ENCODE results near the gene HBG2.

HBG2 gene

GRCh38 chr11:5231111-5231510 lies 23.5 kb downstream of the HBG2 start:
- DNase-seq, result no peak

- DNase-seq, result no peak
Observed at GRCh38 chr11:5230266-5230665, 24.3 kb downstream of the HBG2 start.

- DNase-seq, result no peak
Observed at GRCh38 chr11:5229796-5230195, 24.8 kb downstream of the HBG2 start.

- DNase-seq, result no peak
Observed at GRCh38 chr11:5229356-5229755, 25.2 kb downstream of the HBG2 start.

- DNase-seq, result no peak
Observed at GRCh38 chr11:5228124-5228523, 26.5 kb downstream of the HBG2 start.

GRCh38 chr11:5227681-5228080 lies 26.9 kb downstream of the HBG2 start:
- DNase-seq, result no peak

- DNase-seq, result no peak
Observed at GRCh38 chr11:5226732-5227310, 27.8 kb downstream of the HBG2 start, which contains the start of gene HBB. Gene HBB, minus strand, starts transcription at chr11:5227071. Its CDS starts 50 bp downstream, at chr11:5227021.

- DNase-seq, result no peak
Observed at GRCh38 chr11:5225480-5225871, 29.1 kb downstream of the HBG2 start.

GRCh38 chr11:5224538-5225479 lies 29.8 kb downstream of the HBG2 start:
- no peak for DNase-seq

GRCh38 chr11:5223686-5224085 lies 30.9 kb downstream of the HBG2 start:
- DNase-seq, result no peak

- DNase-seq, result no peak
Observed at GRCh38 chr11:5223146-5223545, 31.4 kb downstream of the HBG2 start.

GRCh38 chr11:5210376-5210885 lies 44.1 kb downstream of the HBG2 start:
- no peak for DNase-seq

- no peak for DNase-seq
Observed at GRCh38 chr11:5204787-5205186, 49.8 kb downstream of the HBG2 start.

- DNase-seq, result no peak
Observed at GRCh38 chr11:5203366-5203765, 51.2 kb downstream of the HBG2 start.

All from nucleus accumbens (tissue), 56 donors.